WERI-Rb-1 (cell line): Measurements from ENCODE around the gene PUM1.
A peak's percentile ranks its signal among the peaks of the same experiment; 100 is the strongest.

Experiments used
- DNase-seq: peaks from one replicate; pipeline ENCODE4 v3.0.0-alpha.2; 2020
- H3K27ac ChIP-seq: fragments of 250-450 bp; sonication (Bioruptor Pico); 2 replicates; pipeline ENCODE4 v1.5.1; 2020; ENCODE audit warnings: mild to moderate bottlenecking, moderate library complexity
- H3K27me3 ChIP-seq: fragments of 250-450 bp; sonication (Bioruptor Pico); 2 replicates; pipeline ENCODE4 v1.5.1; 2021; ENCODE audit warnings: mild to moderate bottlenecking, low read depth, moderate library complexity; ENCODE audit not compliant: insufficient read depth, severe bottlenecking
- H3K36me3 ChIP-seq: fragments of 250-450 bp; sonication (Bioruptor Pico); 2 replicates; pipeline ENCODE4 v1.5.1; 2020; ENCODE audit warnings: mild to moderate bottlenecking, moderate library complexity
- H3K4me3 ChIP-seq: 2 replicates; pipeline ENCODE4 v1.5.1; 2011; ENCODE audit warnings: low read depth, mild to moderate bottlenecking, control low read depth, low read length
- H3K9me3 ChIP-seq: fragments of 250-450 bp; sonication (Bioruptor Pico); 2 replicates; pipeline ENCODE4 v1.5.1; 2021; ENCODE audit warnings: mild to moderate bottlenecking, moderate library complexity; ENCODE audit not compliant: severe bottlenecking
- TF ChIP-seq, protein P1 (sequence below): IDR thresholded peaks from 2 replicates; pipeline ENCODE4 v1.5.1; 2011; ENCODE audit warnings: low read depth, mild to moderate bottlenecking, control low read depth, inconsistent platforms, low read length

PUM1 gene

GRCh38 chr1:30911059-30911954 lies 154.2 kb downstream of the PUM1 start:
- H3K27me3 ChIP-seq = no peaks in the 10 kb centered on the region
- no peaks in the 10 kb centered on the region for H3K36me3 ChIP-seq
- TF ChIP-seq, protein P1, sequence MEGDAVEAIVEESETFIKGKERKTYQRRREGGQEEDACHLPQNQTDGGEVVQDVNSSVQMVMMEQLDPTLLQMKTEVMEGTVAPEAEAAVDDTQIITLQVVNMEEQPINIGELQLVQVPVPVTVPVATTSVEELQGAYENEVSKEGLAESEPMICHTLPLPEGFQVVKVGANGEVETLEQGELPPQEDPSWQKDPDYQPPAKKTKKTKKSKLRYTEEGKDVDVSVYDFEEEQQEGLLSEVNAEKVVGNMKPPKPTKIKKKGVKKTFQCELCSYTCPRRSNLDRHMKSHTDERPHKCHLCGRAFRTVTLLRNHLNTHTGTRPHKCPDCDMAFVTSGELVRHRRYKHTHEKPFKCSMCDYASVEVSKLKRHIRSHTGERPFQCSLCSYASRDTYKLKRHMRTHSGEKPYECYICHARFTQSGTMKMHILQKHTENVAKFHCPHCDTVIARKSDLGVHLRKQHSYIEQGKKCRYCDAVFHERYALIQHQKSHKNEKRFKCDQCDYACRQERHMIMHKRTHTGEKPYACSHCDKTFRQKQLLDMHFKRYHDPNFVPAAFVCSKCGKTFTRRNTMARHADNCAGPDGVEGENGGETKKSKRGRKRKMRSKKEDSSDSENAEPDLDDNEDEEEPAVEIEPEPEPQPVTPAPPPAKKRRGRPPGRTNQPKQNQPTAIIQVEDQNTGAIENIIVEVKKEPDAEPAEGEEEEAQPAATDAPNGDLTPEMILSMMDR = peak; percentile 89
- peak; percentile 90 for DNase-seq
- H3K9me3 ChIP-seq = no peaks in the 10 kb centered on the region
- no peak overlapping the region for H3K4me3 ChIP-seq
- H3K27ac ChIP-seq = no peak overlapping the region

DNA sequence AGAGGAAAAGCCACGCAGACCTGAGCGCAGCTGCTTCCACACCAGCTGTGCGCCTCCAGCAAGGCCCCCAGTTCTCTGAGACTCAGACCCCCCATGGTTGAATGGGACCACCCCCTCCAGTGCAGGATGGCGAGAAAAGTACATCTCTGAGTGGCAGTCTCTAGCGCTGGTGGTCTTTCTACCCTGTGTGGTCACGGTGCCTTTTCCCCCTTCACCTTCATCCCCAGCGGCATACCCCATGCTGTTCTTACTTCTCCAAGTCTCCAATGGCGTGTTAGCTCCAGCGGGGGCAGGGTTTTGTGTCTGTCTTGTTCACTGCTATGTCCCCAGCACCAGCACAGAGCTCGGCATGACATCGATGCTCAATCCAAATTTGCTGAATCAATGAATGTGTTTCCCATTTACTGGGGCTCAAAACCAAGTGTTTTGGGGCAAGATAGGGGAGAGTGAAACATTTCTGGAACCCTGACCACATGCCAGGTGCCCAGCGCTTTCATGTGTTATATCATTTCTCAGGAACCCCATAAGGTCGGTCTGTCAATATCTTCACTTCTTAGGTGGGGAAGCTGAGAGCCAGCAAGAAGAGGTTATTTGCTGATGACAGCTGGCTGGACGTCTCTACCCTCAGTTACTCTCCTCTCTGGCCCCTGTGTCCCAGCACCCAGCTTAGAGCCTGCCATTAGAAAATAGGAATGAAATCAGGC lies 156.0 kb downstream of the PUM1 start:
- Histone ChIP-seq H3K27me3 (no peaks in the 10 kb centered on the region), H3K27ac (no peak overlapping the region; the same call in 1 of the 2 replicates), H3K9me3 (no peaks in the 10 kb centered on the region), H3K4me3 (no peak overlapping the region; the same call in 1 of the 2 replicates), H3K36me3 (no peaks in the 10 kb centered on the region)
- TF ChIP-seq, protein P1 = no peak
- peak; percentile 50 for DNase-seq

DNA sequence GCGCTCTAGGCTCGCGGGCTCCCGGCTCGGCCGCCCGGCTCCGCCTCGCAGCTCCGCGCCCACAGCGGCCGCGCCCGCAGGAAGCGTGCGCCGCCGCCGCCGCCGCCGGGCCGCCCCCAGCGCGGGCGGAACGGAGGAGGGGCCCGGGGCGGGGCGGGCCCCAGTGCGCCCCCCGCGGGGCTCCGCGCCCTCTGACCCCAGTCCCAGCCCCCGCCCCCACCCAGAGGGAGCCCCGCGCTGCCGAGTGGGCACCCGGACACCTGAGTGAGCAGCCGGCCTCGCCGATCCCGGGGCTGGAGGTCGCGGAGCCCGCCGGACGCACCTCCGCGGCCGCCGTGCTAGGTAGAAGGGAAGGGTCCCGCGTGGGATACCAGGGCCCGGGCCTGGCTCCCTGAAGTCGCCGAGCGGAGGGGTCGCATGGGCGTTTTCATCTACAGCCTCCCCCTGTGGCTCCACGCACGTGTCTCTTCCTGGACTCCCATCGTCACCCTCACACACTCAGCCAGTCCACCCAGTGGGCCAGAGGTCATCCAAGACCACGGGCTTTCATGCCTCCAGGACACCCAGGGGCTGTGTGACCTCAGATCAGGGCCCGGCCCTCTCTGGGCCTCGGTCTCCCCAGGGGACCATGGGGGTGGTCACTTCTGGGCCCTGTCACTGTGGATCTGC lies 156.7 kb downstream of the PUM1 start, which contains the start of gene SDC3:
Gene SDC3 (minus strand): TSS at position 63 of the 669 bp plus-strand sequence. CDS start 172 bp downstream, outside the sequence.
- peak within 1 kb of the TSS; percentile 48 for H3K4me3 ChIP-seq
- no peaks in the 10 kb centered on the region for H3K27me3 ChIP-seq
- H3K36me3 ChIP-seq = no peaks in the 10 kb centered on the region
- no peaks in the 10 kb centered on the region for H3K9me3 ChIP-seq
- TF ChIP-seq, protein P1 = no peak
- peak within 1 kb of the TSS; percentile 47; the same call in 1 of the 2 replicates for H3K27ac ChIP-seq
- DNase-seq = no peak

GRCh38 chr1:30908316-30908695 lies 157.2 kb downstream of the PUM1 start:
- peak overlapping the region; percentile 37; the same call in 1 of the 2 replicates for H3K4me3 ChIP-seq
- H3K9me3 ChIP-seq = no peaks in the 10 kb centered on the region
- no peak overlapping the region for H3K27ac ChIP-seq
- no peaks in the 10 kb centered on the region for H3K36me3 ChIP-seq
- DNase-seq = no peak
- H3K27me3 ChIP-seq = no peaks in the 10 kb centered on the region
- TF ChIP-seq, protein P1 = no peak

- DNase-seq = no peak
- H3K36me3 ChIP-seq = no peaks in the 10 kb centered on the region
- H3K9me3 ChIP-seq = no peaks in the 10 kb centered on the region
- H3K27ac ChIP-seq = no peak overlapping the region
- H3K4me3 ChIP-seq = peak overlapping the region; percentile 37
- H3K27me3 ChIP-seq = no peaks in the 10 kb centered on the region
- TF ChIP-seq, protein P1 = no peak
Measured at GRCh38 chr1:30907481-30908315, 157.8 kb downstream of the PUM1 start.
